Right renal cortex interstitium (tissue), 3 donors: Measurements from ENCODE around the gene CAST. TPM values are rescaled to one million over a fixed set of nuclear protein-coding genes. Genes with fewer than 3 reads are reported as not detected.
"Not testable (repeated sequence)": the region's sequence is repeated elsewhere in the genome, so short reads cannot be mapped to it uniquely, and the experiment has no call there.

ENCODE experiments used
- DNase-seq, 3 donors: peaks; one replicate each; pipeline ENCODE4 v3.0.0-alpha.2; 2013; ENCODE audit warnings: low read depth in 3 of 3, low spot score in 2 of 3
- polyA plus RNA-seq, 3 donors: library from polyadenylated mRNA; unstranded; fragments of 120-200 nt; gene quantifications; one replicate each; pipeline ENCODE4 v1.2.1, GENCODE V29; 2013; ENCODE audit not compliant: insufficient read length in 3 of 3

CAST gene
- polyA plus RNA-seq = 100 to 1,000 TPM; 143 to 185 (median 158) TPM

- peak in 1 of 3 donors; percentile 32 for DNase-seq
Observed at GRCh38 chr5:96661855-96662724, at the start of gene CAST. Gene CAST, plus strand, starts transcription at chr5:96662376. Its CDS starts 47 bp downstream, at chr5:96662423.

- DNase-seq = peak; percentile 45 to 57 (median 47)
Observed at GRCh38 chr5:96614110-96614691, 48.0 kb upstream of the CAST start.

GRCh38 chr5:96615223-96615622, 47.0 kb upstream of the CAST start:
- DNase-seq = no peak

GRCh38 chr5:96616801-96617200, 45.4 kb upstream of the CAST start:
- DNase-seq = no peak

- not testable (repeated sequence) for DNase-seq
Observed at GRCh38 chr5:96618311-96619016, 43.7 kb upstream of the CAST start.

- no peak for DNase-seq
Observed at GRCh38 chr5:96619946-96620345, 42.2 kb upstream of the CAST start.

- no peak for DNase-seq
Observed at GRCh38 chr5:96624596-96624995, 37.6 kb upstream of the CAST start.

- DNase-seq = no peak
Observed at GRCh38 chr5:96625365-96625764, 36.8 kb upstream of the CAST start.

GRCh38 chr5:96626956-96627355, 35.2 kb upstream of the CAST start:
- no peak for DNase-seq

- no peak for DNase-seq
Observed at GRCh38 chr5:96627792-96628398, 34.3 kb upstream of the CAST start.

- DNase-seq = no peak
Observed at GRCh38 chr5:96628406-96628805, 33.8 kb upstream of the CAST start.

GRCh38 chr5:96629774-96630173, 32.4 kb upstream of the CAST start:
- DNase-seq = no peak

- no peak for DNase-seq
Observed at GRCh38 chr5:96633820-96634219, 28.4 kb upstream of the CAST start.

- DNase-seq = no peak
Observed at GRCh38 chr5:96634881-96635280, 27.3 kb upstream of the CAST start.

GRCh38 chr5:96636046-96636445, 26.1 kb upstream of the CAST start:
- no peak for DNase-seq

- no peak for DNase-seq
Observed at GRCh38 chr5:96636594-96636993, 25.6 kb upstream of the CAST start.

GRCh38 chr5:96637196-96637595, 25.0 kb upstream of the CAST start:
- DNase-seq = no peak

GRCh38 chr5:96638561-96638960, 23.6 kb upstream of the CAST start:
- no peak for DNase-seq

GRCh38 chr5:96640696-96641095, 21.5 kb upstream of the CAST start:
- DNase-seq = no peak

GRCh38 chr5:96641368-96642280, 20.6 kb upstream of the CAST start:
- DNase-seq = no peak
